ENCODE results near the gene COASY. TPM values are rescaled to one million over a fixed set of nuclear protein-coding genes. Genes with fewer than 3 reads are reported as not detected.

The COASY gene
- total and polyA plus RNA-seq, 4 donors = 18.2 to 78.1 (median 51.7) TPM

GRCh38 chr17:42548070-42548837 lies 13.7 kb upstream of the COASY start:
- WGBS = 8% methylated on average over 73 of the region's 74 CpGs
- no peak overlapping the region for H3K9ac ChIP-seq (ENCODE audit: low read depth in 1 of 2, low read length in 2 of 2)
- peaks cover 0 to 4% (median 2%) of the 10 kb centered on the region in 4 donors for H3K36me3 ChIP-seq (ENCODE audit: control insufficient read depth in 4 of 4, insufficient read depth in 3 of 4, low read depth in 1 of 4, low read length in 3 of 4)
- peaks cover 7 to 36% (median 25%) of the 10 kb centered on the region in 4 donors for H3K4me1 ChIP-seq (ENCODE audit: control insufficient read depth in 4 of 4, insufficient read depth in 4 of 4, low read length in 3 of 4)
- TF ChIP-seq FOXA2 (IDR thresholded peaks at IDR 0.05) (no peak), MAX (IDR thresholded peaks at IDR 0.05) (no peak), TAF1 (conservative IDR thresholded peaks at IDR 0.05) (no peak), YY1 (IDR thresholded peaks at IDR 0.05) (no peak), RAD21 (IDR thresholded peaks at IDR 0.05) (peak; percentile 51 to 69), CTCF (IDR thresholded peaks at IDR 0.05; ENCODE audit: low read depth, low read length, missing input control) (peak; percentile 38), SP1 (IDR thresholded peaks at IDR 0.05) (no peak), ZBTB33 (IDR thresholded peaks at IDR 0.05) (no peak), HNF4G (IDR thresholded peaks at IDR 0.05) (no peak), EGR1 (IDR thresholded peaks at IDR 0.05; ENCODE audit: low read depth in 2 of 2) (peak; percentile 67 to 70), JUND (IDR thresholded peaks at IDR 0.05) (no peak), HNF4A (conservative IDR thresholded peaks at IDR 0.05) (no peak), RXRA (IDR thresholded peaks at IDR 0.05) (peak in 1 of 2 donors; percentile 13), GABPA (IDR thresholded peaks at IDR 0.05 in 1 of 2, conservative IDR thresholded peaks at IDR 0.05 in 1 of 2) (no peak), ATF3 (IDR thresholded peaks at IDR 0.05) (no peak), NR2F2 (IDR thresholded peaks at IDR 0.05) (no peak), FOXA1 (IDR thresholded peaks at IDR 0.05) (no peak), REST (IDR thresholded peaks at IDR 0.05) (no peak)
- DNase-seq (ENCODE audit: low spot score) = peak; percentile 81
- peak overlapping the region in 1 of 2 donors; percentile 59 for H3K27ac ChIP-seq (ENCODE audit: low read depth in 1 of 2, low read length in 2 of 2)
- peak overlapping the region in 2 of 3 donors; percentile 3 to 56 for H3K4me3 ChIP-seq (ENCODE audit: low read depth in 1 of 3, low read length in 3 of 3)
- H3K9me3 ChIP-seq (ENCODE audit: control insufficient read depth in 4 of 4, low read length in 3 of 4) = no peaks in the 10 kb centered on the region
- H3K27me3 ChIP-seq (ENCODE audit: control insufficient read depth in 4 of 4, insufficient read depth in 4 of 4, low read length in 3 of 4) = no peaks in the 10 kb centered on the region
